Measurements from ENCODE around the gene OR1S1. TPM values are rescaled to one million over a fixed set of nuclear protein-coding genes. Genes with fewer than 3 reads are reported as not detected.
"Not testable (repeated sequence)": the region's sequence is repeated elsewhere in the genome, so short reads cannot be mapped to it uniquely, and the experiment has no call there.

Gene OR1S1
- not detected for polyA plus RNA-seq (ENCODE audit: insufficient read length in 4 of 4)

GRCh38 chr11:58212420-58212819, at the start of gene OR1S1:
Gene OR1S1 (plus strand): TSS chr11:58212720.
- not testable (repeated sequence) for DNase-seq (ENCODE audit: low read depth in 4 of 4, low spot score in 3 of 4)

- no peak for DNase-seq (ENCODE audit: low read depth in 4 of 4, low spot score in 3 of 4)
Observed at GRCh38 chr11:58164389-58164788, 48.1 kb upstream of the OR1S1 start.

- no peak for DNase-seq (ENCODE audit: low read depth in 4 of 4, low spot score in 3 of 4)
Observed at GRCh38 chr11:58164990-58165389, 47.5 kb upstream of the OR1S1 start.

GRCh38 chr11:58165504-58166106, 46.9 kb upstream of the OR1S1 start:
- no peak for DNase-seq (ENCODE audit: low read depth in 4 of 4, low spot score in 3 of 4)

- DNase-seq (ENCODE audit: low read depth in 4 of 4, low spot score in 3 of 4): no peak
Observed at GRCh38 chr11:58177409-58178054, 35.0 kb upstream of the OR1S1 start.

GRCh38 chr11:58178444-58178843, 34.1 kb upstream of the OR1S1 start:
- no peak for DNase-seq (ENCODE audit: low read depth in 4 of 4, low spot score in 3 of 4)

- no peak for DNase-seq (ENCODE audit: low read depth in 4 of 4, low spot score in 3 of 4)
Observed at GRCh38 chr11:58179648-58180047, 32.9 kb upstream of the OR1S1 start.

GRCh38 chr11:58186938-58187337, 25.6 kb upstream of the OR1S1 start:
- DNase-seq (ENCODE audit: low read depth in 4 of 4, low spot score in 3 of 4): no peak

GRCh38 chr11:58188770-58189169, 23.8 kb upstream of the OR1S1 start, which contains the start of gene OR9Q2:
Gene OR9Q2 (plus strand): TSS chr11:58189070. CDS start chr11:58190491, 1,421 bp downstream.
- DNase-seq (ENCODE audit: low read depth in 4 of 4, low spot score in 3 of 4): no peak

GRCh38 chr11:58192229-58192628, 20.3 kb upstream of the OR1S1 start:
- DNase-seq (ENCODE audit: low read depth in 4 of 4, low spot score in 3 of 4): no peak

- no peak for DNase-seq (ENCODE audit: low read depth in 4 of 4, low spot score in 3 of 4)
Observed at GRCh38 chr11:58193391-58193790, 19.1 kb upstream of the OR1S1 start.

GRCh38 chr11:58195939-58196338, 16.6 kb upstream of the OR1S1 start:
- no peak for DNase-seq (ENCODE audit: low read depth in 4 of 4, low spot score in 3 of 4)

GRCh38 chr11:58199271-58199670, 13.2 kb upstream of the OR1S1 start:
- no peak for DNase-seq (ENCODE audit: low read depth in 4 of 4, low spot score in 3 of 4)

- DNase-seq (ENCODE audit: low read depth in 4 of 4, low spot score in 3 of 4): no peak
Observed at GRCh38 chr11:58204042-58204441, 8.5 kb upstream of the OR1S1 start, which contains the start of gene OR1S2. Gene OR1S2 (minus strand): TSS chr11:58204142. CDS start chr11:58204142, 0 bp downstream.

- DNase-seq (ENCODE audit: low read depth in 4 of 4, low spot score in 3 of 4): no peak
Observed at GRCh38 chr11:58216476-58216875, 4.0 kb downstream of the OR1S1 start.

GRCh38 chr11:58222721-58223120, 10.2 kb downstream of the OR1S1 start:
- no peak for DNase-seq (ENCODE audit: low read depth in 4 of 4, low spot score in 3 of 4)

- DNase-seq (ENCODE audit: low read depth in 4 of 4, low spot score in 3 of 4): no peak
Observed at GRCh38 chr11:58227956-58228615, 15.6 kb downstream of the OR1S1 start.

GRCh38 chr11:58243954-58244353, 31.4 kb downstream of the OR1S1 start:
- DNase-seq (ENCODE audit: low read depth in 4 of 4, low spot score in 3 of 4): no peak

GRCh38 chr11:58254936-58255335, 42.4 kb downstream of the OR1S1 start:
- no peak for DNase-seq (ENCODE audit: low read depth in 4 of 4, low spot score in 3 of 4)

- no peak for DNase-seq (ENCODE audit: low read depth in 4 of 4, low spot score in 3 of 4)
Observed at GRCh38 chr11:58259983-58260382, 47.5 kb downstream of the OR1S1 start.
